B cell (primary cell): ENCODE results near the gene SCAMP3. TPM values are rescaled to one million over a fixed set of nuclear protein-coding genes. Genes with fewer than 3 reads are reported as not detected.

Experiments used
- ATAC-seq: fragments of 200-7000 bp; cut with Tn5 transposase; one replicate; pipeline ENCODE4 v1.10.0; 2021; ENCODE audit warnings: low read depth, mild to moderate bottlenecking, moderate number of reproducible peaks, moderate library complexity
- CTCF ChIA-PET: fragments of 350-600 bp; sonication (Branson Sonifier 250); formaldehyde crosslinking; loops from one replicate; lab custom pipeline; 2021; ENCODE audit warnings: antibody characterized with exemption, inconsistent platforms; lab: Charles Lee
- POLR2A ChIA-PET: fragments of 350-600 bp; sonication (Branson Sonifier 250); formaldehyde crosslinking; loops from one replicate; lab custom pipeline; 2021; ENCODE audit warnings: antibody characterized with exemption; lab: Charles Lee
- DNase-seq: peaks from one replicate; pipeline ENCODE4 v3.0.0; 2013
- H2AFZ ChIP-seq: 2 replicates; pipeline ENCODE4 v1.6.1; 2012; ENCODE audit warnings: mild to moderate bottlenecking, low read depth, low read length; ENCODE audit not compliant: insufficient read depth, poor library complexity, severe bottlenecking
- H3K27ac ChIP-seq, 2 donors: 1 replicate in 1 of 2; 2 replicates in 1 of 2; pipeline ENCODE4 v1.5.1; 2012 to 2013; ENCODE audit warnings: low read length in 2 of 2, mild to moderate bottlenecking in 2 of 2, moderate library complexity in 1 of 2
- H3K27me3 ChIP-seq, 4 experiments: fragments of 200-600 bp in 1 of 4; sonication (generic) in 1 of 4; replicated peaks in 1 of 4; 1 replicate in 2 of 4; 2 replicates in 2 of 4; pipeline versions ENCODE4 v1.6.1 to v1.7.0; 2013 to 2016; ENCODE audit warnings: low read length in 3 of 4, mild to moderate bottlenecking in 2 of 4, mixed read lengths in 1 of 4, moderate library complexity in 1 of 4; ENCODE audit not compliant: insufficient read depth in 4 of 4, control insufficient read depth in 3 of 4; ENCODE audit errors: control extremely low read depth in 1 of 4
- H3K36me3 ChIP-seq, 2 experiments: replicated peaks in 1 of 2; 1 replicate in 1 of 2; 2 replicates in 1 of 2; pipeline versions ENCODE4 v1.6.1 to v1.7.1; 2013; ENCODE audit warnings: low read length in 1 of 2; ENCODE audit not compliant: insufficient read depth in 2 of 2, control insufficient read depth in 1 of 2; ENCODE audit errors: control extremely low read depth in 1 of 2, extremely low read depth in 1 of 2
- H3K4me1 ChIP-seq, 2 donors: fragments of 200-600 bp in 1 of 2; sonication (generic) in 1 of 2; 1 replicate in 1 of 2; 2 replicates in 1 of 2; pipeline versions ENCODE4 v1.5.1 to v1.6.1; 2013 to 2017; ENCODE audit warnings: low read length in 2 of 2; ENCODE audit not compliant: control insufficient read depth in 2 of 2, insufficient read depth in 2 of 2
- H3K4me2 ChIP-seq: replicated peaks from 2 replicates; pipeline ENCODE3; 2012; ENCODE audit warnings: mild to moderate bottlenecking, low read depth, low read length; ENCODE audit not compliant: poor library complexity, severe bottlenecking
- H3K4me3 ChIP-seq, 5 experiments: fragments of 200-600 bp in 1 of 5; sonication (generic) in 1 of 5; 1 replicate in 3 of 5; 2 replicates in 2 of 5; pipeline versions ENCODE4 v1.5.1 to v1.7.0; 2011 to 2016; ENCODE audit warnings: low read length in 4 of 5, mild to moderate bottlenecking in 4 of 5, low read depth in 2 of 5, control low read depth in 1 of 5, moderate library complexity in 1 of 5; ENCODE audit not compliant: insufficient read depth in 1 of 5; ENCODE audit errors: control extremely low read depth in 1 of 5, extremely low read depth in 1 of 5
- H3K79me2 ChIP-seq: fragments of 200-600 bp; sonication (generic); one replicate; pipeline ENCODE4 v1.6.0; 2016; ENCODE audit warnings: low read length; ENCODE audit not compliant: control insufficient read depth, insufficient read depth
- H3K9ac ChIP-seq: fragments of 200-600 bp; sonication (generic); 2 replicates; pipeline ENCODE4 v1.6.1; 2017; ENCODE audit warnings: mild to moderate bottlenecking, low read length, moderate library complexity
- H3K9me3 ChIP-seq, 3 donors: one replicate each; pipeline versions ENCODE4 v1.6.1 to v1.7.1; 2013; ENCODE audit warnings: low read length in 2 of 3; ENCODE audit not compliant: control insufficient read depth in 2 of 3, insufficient read depth in 1 of 3; ENCODE audit errors: control extremely low read depth in 1 of 3
- H4K20me1 ChIP-seq: 2 replicates; pipeline ENCODE4 v1.6.0; 2012; ENCODE audit warnings: mild to moderate bottlenecking, low read length; ENCODE audit not compliant: insufficient read depth, control insufficient read depth, poor library complexity, severe bottlenecking
- H3K27ac Mint-ChIP-seq: one replicate; pipeline ENCODE4 v1.8.0; 2021; ENCODE audit warnings: mixed read lengths
- H3K27me3 Mint-ChIP-seq: one replicate; pipeline ENCODE4 v1.8.0; 2021; ENCODE audit warnings: mixed read lengths
- H3K4me1 Mint-ChIP-seq: one replicate; pipeline ENCODE4 v1.8.0; 2021; ENCODE audit warnings: mixed read lengths
- H3K4me3 Mint-ChIP-seq: one replicate; pipeline ENCODE4 v1.8.0; 2021; ENCODE audit warnings: mixed read lengths
- H3K9me3 Mint-ChIP-seq: one replicate; pipeline ENCODE4 v1.8.0; 2022; ENCODE audit warnings: mixed read lengths; ENCODE audit not compliant: insufficient read depth
- CTCF ChIP-seq: fragments of 200-600 bp; IDR thresholded peaks from one replicate; pipeline ENCODE4 v1.8.0; 2022; ENCODE audit warnings: antibody characterized with exemption, mild to moderate bottlenecking
- EZH2 ChIP-seq: IDR thresholded peaks from 2 replicates; pipeline ENCODE4 v1.6.1; 2012; ENCODE audit warnings: borderline replicate concordance, low read depth, mild to moderate bottlenecking, moderate library complexity, low read length; ENCODE audit not compliant: insufficient read depth, poor library complexity, severe bottlenecking
- WGBS: methylation state at CpG from one replicate; pipeline ENCODE4 v1.1.5; 2013; ENCODE audit warnings: missing lambda C conversion rate; ENCODE audit not compliant: insufficient coverage; 5-methylcytosine and 5-hydroxymethylcytosine counted together
- intact Hi-C: fragments of 100-400 bp; cut with micrococcal nuclease; formaldehyde crosslinking; loops from one replicate; pipeline ENCODE4 v1.10.0; 2022
- polyA plus RNA-seq: library from polyadenylated mRNA; depleted of rRNA; stranded (reverse); fragments of >200 nt; gene quantifications from 2 replicates; pipeline ENCODE4 v1.2.3, GENCODE V29; 2012
- total RNA-seq, 2 donors: library from RNA; stranded (reverse); fragments of 120-200 nt in 1 of 2; gene quantifications; 1 replicate in 1 of 2; 2 replicates in 1 of 2; pipeline versions ENCODE4 v1.2.3 to v1.2.4, GENCODE V29; 2013 to 2022

Gene SCAMP3
- total and polyA plus RNA-seq, 2 donors (not counting 1 experiment from before 2014, with no cell fraction given): 79.8 to 107 TPM

- POLR2A ChIA-PET: interaction anchor here (0.7 kb wide), 1 partner anchor 111 kb away, joined by 4 read pairs; no protein-coding TSS in a partner anchor
- H3K79me2 ChIP-seq: no peaks in the 10 kb centered on the region
- H3K4me2 ChIP-seq: no peak overlapping the region
Observed at GRCh38 chr1:155279268-155279667, 17.1 kb upstream of the SCAMP3 start.

More at GRCh38 chr1:155279268-155279667, 17.1 kb upstream of the SCAMP3 start:
- CTCF ChIA-PET: interaction anchor here (0.9 to 1.0 kb wide), 2 partner anchors 29 to 44 kb away, joined by 3 to 6 read pairs; no protein-coding TSS in a partner anchor
- Histone ChIP-seq H3K27ac (no peak overlapping the region), H3K9ac (no peak overlapping the region), H3K4me1 (peaks cover 16 to 25% of the 10 kb centered on the region in 2 donors), H3K36me3 (no peaks in the 10 kb centered on the region), H4K20me1 (no peaks in the 10 kb centered on the region), H3K9me3 (no peaks in the 10 kb centered on the region), H3K27me3 (no peaks in the 10 kb centered on the region), H2AFZ (no peak overlapping the region), H3K4me3 (no peak overlapping the region)
- ATAC-seq (no peak), DNase-seq (no peak)
- TF ChIP-seq EZH2: no peak
- TF ChIP-seq CTCF: no peak
- no peak overlapping the region for H3K4me3 Mint-ChIP-seq
- intact Hi-C loops: loop anchor here (5.0 kb wide), 2 partner anchors 37 to 192 kb away; a partner anchor contains a TSS
- H3K4me1 Mint-ChIP-seq: peaks cover 21% of the 10 kb centered on the region
- WGBS: 100% methylated on average over 2 of the region's 2 CpGs
- no peaks in the 10 kb centered on the region for H3K27me3 Mint-ChIP-seq
- no peak overlapping the region for H3K27ac Mint-ChIP-seq
- H3K9me3 Mint-ChIP-seq: no peaks in the 10 kb centered on the region
